Measurements from ENCODE around the gene TRPV3.

DNA sequence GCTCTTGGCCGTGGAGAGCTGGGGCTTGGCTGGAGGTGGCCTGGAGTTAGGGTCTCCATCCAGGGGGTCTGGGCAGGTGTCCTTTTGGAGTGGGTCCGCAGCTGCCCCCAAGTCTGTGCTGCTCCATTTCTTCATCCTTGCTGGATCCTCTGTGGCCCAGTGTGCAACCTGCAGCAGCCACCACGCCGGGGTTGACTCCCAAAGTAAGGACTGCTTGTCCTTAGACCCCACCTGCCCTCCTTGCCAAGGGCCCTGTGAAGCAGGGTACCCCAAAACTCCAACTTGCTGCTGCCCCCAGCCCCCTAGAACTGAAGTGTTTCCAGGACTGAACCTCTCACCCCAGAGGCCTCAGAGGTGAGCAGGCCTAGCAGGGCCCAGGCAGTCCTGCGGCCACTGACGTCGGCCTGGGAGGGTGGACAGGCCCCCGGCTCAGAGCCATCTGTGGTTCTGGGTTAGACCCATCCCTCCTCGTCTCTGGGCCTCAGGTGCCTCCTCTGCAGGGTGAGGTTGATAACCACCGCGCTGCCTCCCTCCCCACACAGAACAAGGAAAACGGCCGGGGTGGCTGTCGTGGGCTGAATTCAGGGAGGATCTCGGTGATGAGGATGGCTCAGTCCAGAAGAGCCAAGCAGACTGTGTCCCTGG, 34.7 kb upstream of the TRPV3 start:
- TF ChIP-seq, protein P1, sequence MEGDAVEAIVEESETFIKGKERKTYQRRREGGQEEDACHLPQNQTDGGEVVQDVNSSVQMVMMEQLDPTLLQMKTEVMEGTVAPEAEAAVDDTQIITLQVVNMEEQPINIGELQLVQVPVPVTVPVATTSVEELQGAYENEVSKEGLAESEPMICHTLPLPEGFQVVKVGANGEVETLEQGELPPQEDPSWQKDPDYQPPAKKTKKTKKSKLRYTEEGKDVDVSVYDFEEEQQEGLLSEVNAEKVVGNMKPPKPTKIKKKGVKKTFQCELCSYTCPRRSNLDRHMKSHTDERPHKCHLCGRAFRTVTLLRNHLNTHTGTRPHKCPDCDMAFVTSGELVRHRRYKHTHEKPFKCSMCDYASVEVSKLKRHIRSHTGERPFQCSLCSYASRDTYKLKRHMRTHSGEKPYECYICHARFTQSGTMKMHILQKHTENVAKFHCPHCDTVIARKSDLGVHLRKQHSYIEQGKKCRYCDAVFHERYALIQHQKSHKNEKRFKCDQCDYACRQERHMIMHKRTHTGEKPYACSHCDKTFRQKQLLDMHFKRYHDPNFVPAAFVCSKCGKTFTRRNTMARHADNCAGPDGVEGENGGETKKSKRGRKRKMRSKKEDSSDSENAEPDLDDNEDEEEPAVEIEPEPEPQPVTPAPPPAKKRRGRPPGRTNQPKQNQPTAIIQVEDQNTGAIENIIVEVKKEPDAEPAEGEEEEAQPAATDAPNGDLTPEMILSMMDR (IDR thresholded peaks at IDR 0.05 in 2 of 3, conservative IDR thresholded peaks at IDR 0.05 in 1 of 3; ENCODE audit: borderline replicate concordance in 1 of 3, insufficient read depth in 1 of 3, low read depth in 2 of 3, low read length in 2 of 3), result no peak
- TF ChIP-seq POLR2AphosphoS5 (IDR thresholded peaks at IDR 0.05; ENCODE audit: low read depth, low read length) (no peak), EZH2phosphoT487 (IDR thresholded peaks at IDR 0.05; ENCODE audit: borderline replicate concordance) (no peak), CEBPB (IDR thresholded peaks at IDR 0.05; ENCODE audit: low read depth) (no peak)
- TF ChIP-seq, protein P2, sequence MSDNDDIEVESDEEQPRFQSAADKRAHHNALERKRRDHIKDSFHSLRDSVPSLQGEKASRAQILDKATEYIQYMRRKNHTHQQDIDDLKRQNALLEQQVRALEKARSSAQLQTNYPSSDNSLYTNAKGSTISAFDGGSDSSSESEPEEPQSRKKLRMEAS (IDR thresholded peaks at IDR 0.05), result no peak

All from HCT116 (cell line).